HG03342 (cell line): ENCODE data around the gene CEP70.

Experiments used
- ATAC-seq: cut with Tn5 transposase; IDR thresholded peaks from one replicate; pipeline ENCODE4 v1.9.1; 2021; ENCODE audit warnings: mild to moderate bottlenecking, moderate library complexity; ENCODE audit not compliant: unreplicated experiment

CEP70 gene

GRCh38 chr3:138472141-138472825, 121.8 kb downstream of the CEP70 start:
- no peak for ATAC-seq

GRCh38 chr3:138471481-138471880, 122.6 kb downstream of the CEP70 start:
- no peak for ATAC-seq

GRCh38 chr3:138470687-138471086, 123.4 kb downstream of the CEP70 start:
- no peak for ATAC-seq

GRCh38 chr3:138469874-138470273, 124.2 kb downstream of the CEP70 start:
- ATAC-seq, result no peak

GRCh38 chr3:138468886-138469285, 125.2 kb downstream of the CEP70 start:
- ATAC-seq, result no peak

- no peak for ATAC-seq
Observed at GRCh38 chr3:138468451-138468850, 125.6 kb downstream of the CEP70 start.

GRCh38 chr3:138467931-138468330, 126.1 kb downstream of the CEP70 start:
- ATAC-seq, result no peak

- ATAC-seq, result no peak
Observed at GRCh38 chr3:138465925-138466324, 128.1 kb downstream of the CEP70 start.

GRCh38 chr3:138465451-138465850, 128.6 kb downstream of the CEP70 start:
- ATAC-seq, result no peak

- no peak for ATAC-seq
Observed at GRCh38 chr3:138464491-138464860, 129.6 kb downstream of the CEP70 start.

GRCh38 chr3:138463724-138464490, 130.2 kb downstream of the CEP70 start:
- ATAC-seq, result no peak

GRCh38 chr3:138461896-138462295, 132.2 kb downstream of the CEP70 start:
- no peak for ATAC-seq

- ATAC-seq, result no peak
Observed at GRCh38 chr3:138461246-138461645, 132.8 kb downstream of the CEP70 start.

GRCh38 chr3:138460536-138461205, 133.4 kb downstream of the CEP70 start:
- no peak for ATAC-seq

GRCh38 chr3:138459619-138460535, 134.2 kb downstream of the CEP70 start:
- no peak for ATAC-seq

GRCh38 chr3:138458774-138459499, 135.1 kb downstream of the CEP70 start:
- ATAC-seq, result no peak

GRCh38 chr3:138457863-138458735, 136.0 kb downstream of the CEP70 start:
- no peak for ATAC-seq

- ATAC-seq, result no peak
Observed at GRCh38 chr3:138456961-138457862, 136.8 kb downstream of the CEP70 start.
